ENCODE results near the gene SPI1.

SPI1 gene

GRCh38 chr11:47406896-47407745, 28.8 kb upstream of the SPI1 start:
- DNase-seq = no peak

- no peak for DNase-seq
These were observed 25.2 kb upstream of the SPI1 start for GRCh38 chr11:47403571-47403970.

- DNase-seq = no peak
These were observed 24.8 kb upstream of the SPI1 start for GRCh38 chr11:47403135-47403534.

GRCh38 chr11:47400768-47401279, 22.5 kb upstream of the SPI1 start:
- no peak for DNase-seq

- DNase-seq = no peak
These were observed 21.8 kb upstream of the SPI1 start for GRCh38 chr11:47399860-47400767.

- DNase-seq = no peak
These were observed 20.2 kb upstream of the SPI1 start for GRCh38 chr11:47398551-47398950.

GRCh38 chr11:47398011-47398410, 19.7 kb upstream of the SPI1 start:
- DNase-seq = no peak

- DNase-seq = no peak
These were observed 17.6 kb upstream of the SPI1 start for GRCh38 chr11:47396049-47396320.

GRCh38 chr11:47395223-47396048, 17.1 kb upstream of the SPI1 start:
- DNase-seq = no peak

GRCh38 chr11:47394322-47395222, 16.2 kb upstream of the SPI1 start:
- no peak for DNase-seq

GRCh38 chr11:47394050-47394321, 15.6 kb upstream of the SPI1 start:
- DNase-seq = no peak

- DNase-seq = no peak
These were observed 15.1 kb upstream of the SPI1 start for GRCh38 chr11:47393163-47394049.

GRCh38 chr11:47392546-47393162, 14.3 kb upstream of the SPI1 start:
- no peak for DNase-seq

GRCh38 chr11:47391711-47392432, 13.5 kb upstream of the SPI1 start:
- DNase-seq = no peak

GRCh38 chr11:47391077-47391583, 12.8 kb upstream of the SPI1 start:
- no peak for DNase-seq

- DNase-seq = no peak
These were observed 12.0 kb upstream of the SPI1 start for GRCh38 chr11:47390422-47390760.

GRCh38 chr11:47389577-47390421, 11.5 kb upstream of the SPI1 start:
- no peak for DNase-seq

- DNase-seq = no peak
These were observed 10.6 kb upstream of the SPI1 start for GRCh38 chr11:47388697-47389576.
